NOMO-1 treated with dmso at 0.1 percent for 144 hours (cell line): ENCODE results near the gene PLA2G15.

Experiments used
- DNase-seq: peaks from one replicate; lab custom pipeline; 2025; ENCODE audit not compliant: unreplicated experiment; lab: John Stamatoyannopoulos, UW

Gene PLA2G15

GRCh38 chr16:68244903-68245853 is at the start of gene PLA2G15:
Gene PLA2G15 (plus strand): TSS chr16:68245373. CDS start chr16:68245427, 54 bp downstream.
- peak; percentile 79 for DNase-seq

- DNase-seq: no peak
These were observed 47.9 kb upstream of the PLA2G15 start for GRCh38 chr16:68197250-68197649.

DNA sequence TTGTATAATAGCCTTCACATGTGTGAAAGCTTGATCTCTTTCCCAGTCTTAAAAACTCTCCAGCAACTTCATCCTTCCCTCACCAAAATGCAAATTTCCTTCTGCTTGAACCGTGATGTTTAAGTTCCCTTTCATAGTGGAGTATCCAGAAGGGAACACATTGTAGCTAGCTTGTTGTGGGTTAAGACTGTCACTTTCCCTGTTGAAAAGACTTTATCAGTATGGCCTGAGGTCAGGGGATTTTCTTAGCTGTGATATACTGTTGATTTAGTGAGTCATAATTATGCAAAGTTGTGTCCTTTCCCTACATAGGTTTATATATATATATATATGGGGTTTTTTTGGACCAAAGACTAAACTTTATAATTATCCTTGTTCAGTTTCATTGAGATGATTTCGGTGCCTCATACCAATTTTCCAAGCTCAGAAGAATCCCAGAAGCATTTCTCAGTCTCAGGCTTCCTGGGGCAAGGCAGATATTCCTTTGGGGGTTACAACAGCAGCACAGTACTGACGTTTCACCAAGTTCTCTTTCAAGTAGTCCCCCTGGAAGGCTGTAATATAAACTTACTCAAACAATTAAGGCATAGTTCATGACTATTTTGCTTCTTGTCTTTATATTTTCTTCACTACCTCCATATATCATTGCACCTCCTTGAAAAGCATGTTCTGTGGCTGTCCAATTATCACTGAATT is 44.9 kb upstream of the PLA2G15 start:
- no peak for DNase-seq

DNA sequence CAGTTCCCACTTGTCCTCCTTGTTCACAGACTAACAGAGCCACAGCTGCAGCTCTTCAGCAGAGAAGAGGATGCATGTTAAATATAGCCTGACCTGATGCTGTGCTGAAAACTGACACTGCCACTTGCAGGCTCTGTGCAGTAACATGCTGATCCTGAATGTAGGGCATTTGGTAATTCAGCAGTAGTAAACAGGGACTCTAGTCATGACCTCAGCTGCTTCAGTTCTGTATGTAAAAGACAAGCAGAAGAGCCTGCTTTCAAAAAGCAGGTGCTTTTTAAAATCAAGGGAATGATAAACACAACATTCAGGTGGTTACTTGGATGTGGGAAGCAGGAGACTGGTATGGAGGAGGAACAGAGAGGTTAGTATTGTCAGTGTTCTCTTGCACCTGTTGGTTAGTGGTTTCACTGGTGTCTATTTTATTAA is 43.1 kb upstream of the PLA2G15 start:
- no peak for DNase-seq

DNA sequence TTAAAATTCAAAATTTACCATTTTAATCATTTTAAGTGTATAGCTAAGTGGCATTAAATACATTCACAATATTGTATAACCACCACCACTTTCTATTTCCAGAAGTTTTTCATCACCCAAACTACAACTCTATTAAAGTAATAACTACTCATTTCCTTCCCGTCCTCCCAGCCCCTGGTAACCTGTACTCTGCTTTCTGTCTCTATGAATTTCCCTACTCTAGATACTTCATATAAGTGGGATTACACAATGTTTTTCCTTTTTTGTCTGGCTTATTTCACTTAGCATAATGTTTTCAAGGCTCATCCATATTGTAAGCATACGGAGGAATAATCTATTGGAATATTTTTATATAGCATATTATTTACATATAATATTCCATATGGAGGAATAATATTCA is 38.9 kb upstream of the PLA2G15 start:
- DNase-seq: no peak

GRCh38 chr16:68214726-68215125 is 30.4 kb upstream of the PLA2G15 start:
- DNase-seq: no peak

DNA sequence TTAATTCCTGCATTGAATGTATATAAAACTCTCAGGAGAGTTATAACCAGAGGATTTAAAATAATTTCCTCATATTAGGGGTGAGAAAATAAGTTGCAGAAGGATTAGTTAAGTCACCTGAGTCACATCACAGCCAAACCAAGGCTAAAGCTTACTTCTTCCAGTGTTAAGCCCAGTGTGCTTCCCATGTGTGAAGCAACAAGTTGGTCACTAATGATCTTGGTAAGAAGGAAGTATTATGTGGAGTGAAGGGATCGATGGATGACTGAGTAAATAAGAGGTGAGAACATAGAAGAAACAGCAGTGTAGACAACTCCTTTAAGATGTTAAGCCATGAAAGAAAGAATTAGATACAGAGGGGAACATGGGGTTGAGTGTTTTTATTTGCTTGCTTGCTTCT is 29.9 kb upstream of the PLA2G15 start:
- no peak for DNase-seq

GRCh38 chr16:68216240-68216639 is 28.9 kb upstream of the PLA2G15 start:
- DNase-seq: no peak

DNA sequence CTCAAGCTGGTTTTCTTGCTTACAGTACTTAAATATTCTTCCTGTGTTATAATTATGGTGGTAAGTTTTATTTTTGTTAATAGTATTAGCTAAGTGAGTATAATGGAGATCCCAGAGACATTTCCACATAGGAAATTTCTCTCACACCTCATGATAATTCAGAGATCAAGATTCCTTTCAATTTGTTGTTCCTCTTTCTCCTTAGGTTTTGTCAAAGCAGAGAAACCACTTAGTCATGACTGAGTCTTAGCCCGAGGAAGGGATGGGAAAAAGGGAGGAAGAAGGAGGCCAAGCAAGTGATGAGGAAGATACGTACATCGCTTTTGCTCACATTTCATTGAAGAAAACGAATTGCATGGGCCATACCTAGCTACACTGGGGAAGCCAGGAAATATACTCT is 27.7 kb upstream of the PLA2G15 start:
- no peak for DNase-seq

DNA sequence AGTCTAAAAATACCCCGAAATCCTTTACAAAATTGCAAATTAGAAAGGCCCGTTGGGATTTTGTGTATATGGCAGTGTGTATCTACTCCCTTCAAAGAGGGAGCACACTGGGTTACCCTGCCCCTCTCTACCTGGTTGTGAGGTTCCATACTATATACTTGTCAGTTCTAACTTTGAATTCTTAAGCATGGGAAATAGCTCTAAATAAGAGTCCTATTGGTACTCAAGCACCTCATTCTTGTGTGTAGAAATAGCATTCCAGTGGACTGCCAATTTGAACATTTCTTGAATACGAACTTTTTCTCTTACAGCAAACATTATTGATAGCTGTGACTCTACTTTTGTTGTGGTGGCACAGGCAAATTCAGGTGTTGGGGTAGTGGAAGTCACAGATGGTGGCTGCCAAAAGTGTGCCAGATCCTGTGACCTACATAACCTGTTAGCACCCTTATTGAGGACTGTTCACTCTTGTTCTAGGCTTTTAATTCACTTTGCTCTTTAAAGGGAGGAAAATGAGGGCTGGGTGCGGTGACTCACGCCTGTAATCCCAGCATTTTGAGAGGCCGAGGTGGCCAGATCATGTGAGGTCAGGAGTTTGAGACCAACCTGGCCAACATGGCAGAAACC is 25.3 kb upstream of the PLA2G15 start:
- no peak for DNase-seq

GRCh38 chr16:68223072-68223471 is 22.1 kb upstream of the PLA2G15 start:
- no peak for DNase-seq

GRCh38 chr16:68226116-68226515 is 19.1 kb upstream of the PLA2G15 start:
- DNase-seq: no peak

DNA sequence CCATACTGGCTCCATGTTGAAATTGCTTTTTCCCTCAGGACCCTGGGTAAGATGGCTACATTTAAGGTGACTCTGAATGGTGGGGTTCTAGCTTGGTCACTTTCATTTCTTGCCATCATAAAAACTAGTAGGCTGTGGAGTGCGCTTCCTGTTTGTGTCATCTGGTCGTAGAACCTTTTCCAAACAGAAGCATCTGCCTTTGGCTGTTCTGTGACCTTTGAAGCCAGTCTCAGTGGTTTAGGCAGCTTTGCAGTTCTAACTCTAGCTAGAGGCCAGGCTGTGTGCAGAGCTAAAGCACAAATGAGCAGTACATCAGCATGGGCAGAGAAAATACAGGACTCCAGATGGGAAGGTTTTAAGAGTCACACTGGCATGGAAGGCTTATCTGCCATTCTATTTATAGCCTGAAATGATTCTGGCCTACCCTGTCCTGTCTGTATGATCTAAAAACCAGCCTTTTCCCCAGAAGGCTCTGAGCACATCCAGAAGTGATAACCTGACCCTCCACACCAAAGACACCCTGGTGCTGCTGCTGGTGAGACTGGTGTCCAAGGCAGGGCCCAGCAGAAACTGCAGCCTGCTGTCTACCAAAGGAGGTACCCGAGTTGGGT is 17.9 kb upstream of the PLA2G15 start:
- no peak for DNase-seq

- no peak for DNase-seq
These were observed 17.2 kb upstream of the PLA2G15 start for GRCh38 chr16:68227850-68228553.

DNA sequence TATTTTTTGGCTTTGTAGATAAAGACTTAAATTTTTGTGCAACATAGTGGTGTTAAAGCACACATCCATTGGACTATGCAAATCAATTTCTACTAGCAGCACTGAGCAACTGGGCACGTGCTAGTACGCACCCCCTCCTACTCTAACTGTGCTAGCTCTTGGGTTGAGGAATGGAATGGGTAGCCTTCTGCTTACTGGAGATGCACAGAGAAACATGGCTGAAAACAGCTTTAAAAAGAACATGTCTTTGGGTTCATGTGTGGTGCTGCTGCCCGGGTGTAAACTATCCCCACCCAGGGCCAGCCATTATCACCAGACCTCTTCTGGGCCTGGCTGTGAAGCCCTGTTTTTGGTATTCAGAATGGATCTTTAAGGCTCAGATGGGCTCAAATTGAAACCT is 16.5 kb upstream of the PLA2G15 start:
- no peak for DNase-seq

GRCh38 chr16:68229431-68230175 is 15.6 kb upstream of the PLA2G15 start:
- DNase-seq: no peak

DNA sequence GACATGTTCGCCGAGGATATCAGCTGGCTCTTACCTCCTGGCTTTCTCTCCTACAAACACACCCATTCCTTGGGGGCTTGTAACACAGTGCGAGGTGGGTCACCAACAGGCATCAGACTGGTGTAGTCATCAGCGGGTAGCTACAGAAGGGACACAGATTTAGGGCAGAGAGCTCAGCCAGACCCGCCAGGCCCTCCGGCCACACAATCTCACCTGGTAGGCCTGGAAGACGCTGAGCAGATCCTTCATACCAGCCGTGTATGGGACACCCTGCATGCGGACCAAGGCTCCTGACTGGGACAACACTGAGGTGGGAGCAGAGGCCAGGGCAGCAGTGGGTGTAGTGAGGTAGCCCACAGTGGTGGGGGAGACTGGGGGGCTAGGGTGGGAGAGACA is 15.0 kb upstream of the PLA2G15 start:
- DNase-seq: no peak

- no peak for DNase-seq
These were observed 14.2 kb upstream of the PLA2G15 start for GRCh38 chr16:68230956-68231355.

- DNase-seq: no peak
These were observed 13.6 kb upstream of the PLA2G15 start for GRCh38 chr16:68231384-68232136.
